ENCODE measurements around the gene CFAP20DC.
"Not testable (repeated sequence)": the region's sequence is repeated elsewhere in the genome, so short reads cannot be mapped to it uniquely, and the experiment has no call there.

Gene CFAP20DC

DNA sequence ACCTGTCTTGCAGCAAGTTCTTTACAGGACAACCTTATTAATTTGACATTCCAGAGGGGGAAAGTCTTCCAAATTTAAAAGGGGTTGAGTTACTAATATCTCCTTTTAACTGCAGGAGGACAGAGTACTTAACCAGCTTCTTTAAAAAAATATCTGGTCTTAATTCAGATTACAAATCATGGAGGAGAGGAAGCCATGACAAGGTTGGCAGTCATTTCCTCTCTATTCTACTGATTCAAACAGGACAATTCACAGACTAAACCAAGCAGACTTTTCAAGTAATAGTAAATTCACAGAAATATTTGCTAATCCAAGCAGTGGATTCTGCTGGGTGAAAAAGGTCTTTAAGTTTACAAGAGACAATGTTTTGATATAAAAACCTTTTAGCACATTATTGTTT, 185.3 kb downstream of the CFAP20DC start:
- no peak for DNase-seq

DNA sequence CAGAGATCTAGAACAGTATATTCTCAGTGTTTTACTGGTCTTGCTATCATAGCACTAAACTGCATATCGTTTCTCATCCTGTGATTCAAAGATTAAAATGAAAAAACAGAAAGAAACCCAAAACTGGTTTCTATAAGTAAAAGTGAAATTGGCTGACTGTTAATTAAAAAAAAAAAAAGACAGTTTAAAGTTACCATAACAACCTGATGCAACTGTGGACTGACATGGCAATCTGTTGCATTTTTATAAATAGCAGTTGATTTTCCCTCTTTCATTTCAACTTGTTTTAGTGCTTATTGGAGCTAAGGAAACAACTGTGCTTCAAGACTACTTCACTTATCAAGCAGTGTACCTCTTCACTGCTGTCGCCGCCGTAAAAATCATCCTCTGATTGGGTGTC, 186.6 kb downstream of the CFAP20DC start:
- DNase-seq, result no peak

DNA sequence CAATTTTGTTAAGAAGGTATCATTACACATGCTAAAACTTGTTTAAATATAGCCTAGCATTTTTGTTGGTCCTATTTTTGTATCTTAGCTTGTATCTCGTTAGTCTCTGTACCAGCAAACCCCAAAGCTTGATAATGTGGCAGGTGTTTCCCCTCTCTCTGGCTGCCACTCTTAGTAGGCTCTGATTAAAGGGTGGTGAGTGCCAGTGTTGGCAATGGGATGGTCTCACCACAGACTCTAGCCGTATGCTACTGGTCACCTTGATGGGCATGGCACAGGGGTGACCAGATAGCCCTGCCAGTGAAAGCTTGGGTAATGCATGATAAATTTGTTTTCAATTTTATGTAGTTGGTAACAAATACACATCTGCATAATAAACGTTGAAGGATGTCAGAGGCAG, 188.3 kb downstream of the CFAP20DC start:
- DNase-seq, result no peak

- DNase-seq, result peak in 1 of 2 experiments; percentile 69
Measured at GRCh38 chr3:58858126-58858525, 191.7 kb downstream of the CFAP20DC start.

GRCh38 chr3:58857402-58857801, 192.4 kb downstream of the CFAP20DC start:
- DNase-seq, result no peak

DNA sequence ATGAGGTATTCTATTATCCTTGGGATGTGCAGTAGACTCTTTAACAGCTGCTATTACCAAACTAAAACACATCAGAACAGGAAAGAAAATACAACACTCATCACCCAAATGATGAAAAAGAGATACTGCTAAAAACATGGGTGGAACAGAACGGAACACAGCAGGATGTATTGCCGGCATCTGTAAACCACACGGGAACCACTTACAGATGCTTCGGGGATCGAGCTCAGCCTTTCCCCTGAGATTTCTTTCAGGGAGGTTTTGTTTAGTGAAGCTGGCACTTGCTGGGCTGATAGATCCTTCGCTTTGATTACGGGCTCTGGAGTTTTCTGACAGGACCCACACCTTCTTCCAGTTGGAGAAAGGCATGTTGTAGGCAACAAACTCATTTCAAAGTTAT, 201.0 kb downstream of the CFAP20DC start:
- no peak for DNase-seq

GRCh38 chr3:58842050-58842747, 207.6 kb downstream of the CFAP20DC start:
- not testable (repeated sequence) for DNase-seq

DNA sequence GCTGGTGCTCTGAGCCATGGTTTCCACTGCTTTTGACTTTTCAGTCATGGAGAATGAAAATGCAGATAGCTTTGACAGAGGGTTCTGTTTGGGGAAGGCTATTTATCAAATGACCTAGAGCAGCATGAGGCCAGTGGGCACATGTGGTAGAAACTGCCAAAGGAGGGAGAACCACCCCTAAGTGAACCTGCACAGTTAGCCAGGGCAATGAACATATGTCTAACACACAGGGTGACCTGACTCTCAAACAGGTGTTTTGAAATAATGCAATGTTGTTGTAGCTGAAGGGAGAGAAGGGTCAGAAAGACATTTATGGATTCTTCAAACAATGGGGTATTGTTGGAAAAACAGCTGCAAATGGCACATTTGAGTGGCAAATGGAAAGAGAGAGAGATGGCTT, 208.9 kb downstream of the CFAP20DC start:
- no peak for DNase-seq

DNA sequence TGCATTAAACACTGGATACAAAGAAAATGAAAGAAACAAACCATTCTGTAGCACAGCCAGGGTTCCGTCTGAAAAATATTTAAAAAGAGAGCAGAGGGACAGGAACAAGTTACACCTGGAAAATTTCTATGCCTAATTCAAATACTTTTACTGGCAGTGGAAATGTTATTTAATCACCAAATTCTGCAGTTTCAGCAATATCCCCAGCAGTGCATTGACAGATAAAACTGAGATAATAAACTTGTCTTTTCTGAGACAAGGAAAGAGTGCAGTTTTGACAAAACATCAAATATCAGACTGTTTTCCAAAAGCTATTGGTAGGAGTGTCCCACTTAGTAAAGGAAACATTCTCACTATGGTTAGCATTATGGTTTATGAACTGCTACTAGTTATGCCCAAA, 209.9 kb downstream of the CFAP20DC start:
- no peak for DNase-seq

GRCh38 chr3:58839187-58839586, 210.6 kb downstream of the CFAP20DC start:
- no peak for DNase-seq

DNA sequence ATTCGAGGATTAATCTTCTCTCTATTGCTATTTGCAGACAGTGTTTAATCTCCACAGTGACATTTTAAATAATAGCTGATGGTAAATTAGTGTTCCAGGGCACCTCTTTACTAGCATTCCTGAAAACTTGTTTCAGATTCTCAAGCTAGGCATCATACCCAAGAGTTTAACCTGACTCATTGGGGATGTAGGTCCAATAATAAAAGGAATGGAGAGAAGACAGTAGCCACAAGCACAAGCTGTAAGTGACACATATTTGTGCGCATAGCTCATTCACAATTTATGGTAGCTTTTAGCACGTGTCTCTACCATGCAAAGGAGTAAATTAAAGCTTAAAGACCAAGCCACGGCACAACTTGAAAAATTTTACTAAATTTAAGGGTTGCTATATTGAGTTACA, 212.0 kb downstream of the CFAP20DC start:
- DNase-seq, result no peak

DNA sequence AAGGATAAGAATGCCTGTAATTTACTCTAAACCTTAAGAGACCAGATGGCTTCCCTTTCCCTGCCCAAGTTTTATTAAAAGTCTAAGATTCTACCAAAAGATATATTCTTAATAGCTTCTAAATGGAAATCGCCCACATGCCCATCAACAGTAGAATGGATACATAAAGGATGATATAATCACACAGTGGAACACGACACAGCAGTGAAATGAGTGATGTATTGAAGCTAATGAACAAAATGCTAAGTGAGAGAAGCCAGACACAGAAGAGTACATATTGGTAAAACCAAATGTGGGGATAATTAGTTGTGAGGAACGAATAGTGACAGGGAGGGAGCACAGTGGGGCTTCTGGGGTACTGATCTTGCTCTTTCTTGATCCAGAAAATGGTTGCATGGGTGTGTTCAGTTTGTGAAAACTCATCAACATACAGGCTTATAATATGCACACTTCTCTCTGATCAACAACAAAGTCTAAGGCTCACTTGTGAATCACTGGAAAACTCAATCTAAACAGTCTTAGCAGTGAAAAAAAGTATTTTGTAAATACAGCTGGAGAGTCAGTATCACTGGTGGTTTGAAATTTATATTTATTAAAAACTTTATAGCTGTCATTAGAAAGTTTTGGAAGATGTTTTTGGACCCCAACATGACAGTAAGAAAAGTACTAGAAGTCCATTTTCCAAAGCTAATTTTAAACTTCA, 212.5 kb downstream of the CFAP20DC start:
- no peak for DNase-seq

GRCh38 chr3:58835086-58835485, 214.7 kb downstream of the CFAP20DC start:
- DNase-seq, result no peak

- DNase-seq, result no peak
Measured at GRCh38 chr3:58833491-58833890, 216.3 kb downstream of the CFAP20DC start.

- no peak for DNase-seq
Measured at GRCh38 chr3:58829321-58830000, 220.4 kb downstream of the CFAP20DC start.

- DNase-seq, result no peak
Measured at GRCh38 chr3:58824777-58825176, 225.0 kb downstream of the CFAP20DC start.

DNA sequence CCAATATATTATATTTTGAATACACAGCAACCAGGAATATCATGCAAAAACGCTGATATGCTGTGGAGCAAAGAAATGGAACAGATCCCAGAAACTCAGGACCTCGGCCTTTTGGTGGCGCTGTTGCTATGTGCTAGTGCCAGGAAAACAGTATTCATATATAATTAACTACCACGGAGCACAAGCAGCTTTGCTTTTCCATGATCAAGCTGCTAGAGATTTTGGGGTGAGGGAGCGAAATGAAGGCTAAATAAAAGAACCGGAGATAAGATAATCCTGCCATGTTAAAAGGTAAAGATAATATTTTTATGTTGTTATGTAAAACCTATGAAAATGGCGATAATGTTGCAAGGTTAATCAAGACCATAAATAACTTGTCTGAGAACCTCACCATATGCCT, 225.5 kb downstream of the CFAP20DC start:
- peak; percentile 54 to 73 for DNase-seq

GRCh38 chr3:58806551-58807244, 243.1 kb downstream of the CFAP20DC start:
- not testable (repeated sequence) for DNase-seq

- DNase-seq, result no peak
Measured at GRCh38 chr3:58804914-58805313, 244.9 kb downstream of the CFAP20DC start.

- no peak for DNase-seq
Measured at GRCh38 chr3:58801541-58801940, 248.3 kb downstream of the CFAP20DC start.

- no peak for DNase-seq
Measured at GRCh38 chr3:58800940-58801339, 248.9 kb downstream of the CFAP20DC start.

DNA sequence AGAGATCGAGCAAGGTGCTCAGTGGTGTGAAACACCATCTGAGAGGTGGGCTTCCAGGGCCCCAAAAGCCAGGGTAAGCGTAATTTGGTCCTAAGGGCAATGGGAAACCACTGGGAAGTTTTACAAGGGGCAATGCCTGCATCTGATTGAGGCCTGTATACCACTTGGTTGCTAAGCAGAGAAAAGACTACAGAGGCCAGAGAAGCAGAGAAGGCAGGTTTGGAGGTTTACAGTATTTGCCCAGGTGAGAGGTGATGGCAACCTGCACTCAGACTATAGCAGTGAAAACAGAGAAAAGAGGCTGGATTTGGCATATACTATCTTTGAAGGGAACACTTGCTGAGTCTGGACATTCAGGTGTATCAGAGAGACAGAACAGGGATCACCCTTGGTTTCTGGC, 249.8 kb downstream of the CFAP20DC start:
- DNase-seq, result no peak

DNA sequence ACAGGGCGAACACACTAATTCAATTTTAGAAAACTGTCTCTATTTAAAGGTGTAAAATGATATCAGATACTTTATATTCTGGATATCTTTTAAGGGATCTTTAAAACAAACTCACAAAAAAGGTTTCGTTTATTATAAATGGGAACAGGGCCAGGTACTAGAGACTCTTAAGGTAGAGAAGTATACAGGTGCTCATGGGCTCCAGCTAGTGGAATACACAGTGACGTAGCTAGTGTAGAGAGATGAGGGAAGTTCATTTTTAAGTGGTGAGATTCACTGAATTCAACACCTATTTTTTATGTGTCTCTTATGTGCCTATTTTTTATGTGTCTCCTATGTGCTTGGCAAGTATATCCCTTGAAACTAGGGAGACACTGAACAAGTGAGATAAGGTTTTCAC, 250.6 kb downstream of the CFAP20DC start:
- DNase-seq, result no peak

Data from NCI-H524 (cell line).